Measurements from ENCODE around the gene STK10.

DNA sequence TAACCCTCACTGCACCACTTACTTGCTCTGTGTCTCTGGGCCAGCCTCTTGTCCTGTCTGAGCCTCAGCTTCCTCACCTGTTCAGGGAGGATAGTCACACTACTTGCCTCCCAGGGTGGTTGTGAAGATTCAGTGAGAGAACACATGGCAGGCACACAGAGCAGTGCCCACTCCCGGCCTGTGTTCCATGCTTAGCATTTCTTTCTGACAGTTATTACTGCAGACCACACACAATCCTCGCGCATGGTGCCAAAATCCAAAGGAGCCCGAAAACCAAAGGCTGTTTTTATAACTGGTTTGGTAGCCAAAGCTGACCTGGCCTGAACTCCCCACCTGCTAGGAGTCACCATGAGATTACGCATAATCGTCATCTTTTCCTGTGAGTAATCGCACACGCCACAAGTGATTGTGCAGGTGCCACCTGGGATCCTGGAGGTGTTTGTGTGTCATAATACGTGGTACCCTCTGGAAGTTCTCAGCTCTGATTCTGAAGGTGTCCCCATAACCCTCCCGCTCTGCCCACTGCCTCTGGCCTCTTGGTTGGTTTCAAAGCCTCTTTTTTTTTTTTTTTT lies 97.0 kb downstream of the STK10 start:
- no peak for TF ChIP-seq CTCF (IDR thresholded peaks at IDR 0.05; ENCODE audit: insufficient read depth, low read length)
- no peak for TF ChIP-seq POLR2AphosphoS5 (IDR thresholded peaks at IDR 0.05; ENCODE audit: low read depth)
- no peak for TF ChIP-seq SPI1 (IDR thresholded peaks at IDR 0.05; ENCODE audit: borderline replicate concordance, low read depth)
- TF ChIP-seq, protein P1, sequence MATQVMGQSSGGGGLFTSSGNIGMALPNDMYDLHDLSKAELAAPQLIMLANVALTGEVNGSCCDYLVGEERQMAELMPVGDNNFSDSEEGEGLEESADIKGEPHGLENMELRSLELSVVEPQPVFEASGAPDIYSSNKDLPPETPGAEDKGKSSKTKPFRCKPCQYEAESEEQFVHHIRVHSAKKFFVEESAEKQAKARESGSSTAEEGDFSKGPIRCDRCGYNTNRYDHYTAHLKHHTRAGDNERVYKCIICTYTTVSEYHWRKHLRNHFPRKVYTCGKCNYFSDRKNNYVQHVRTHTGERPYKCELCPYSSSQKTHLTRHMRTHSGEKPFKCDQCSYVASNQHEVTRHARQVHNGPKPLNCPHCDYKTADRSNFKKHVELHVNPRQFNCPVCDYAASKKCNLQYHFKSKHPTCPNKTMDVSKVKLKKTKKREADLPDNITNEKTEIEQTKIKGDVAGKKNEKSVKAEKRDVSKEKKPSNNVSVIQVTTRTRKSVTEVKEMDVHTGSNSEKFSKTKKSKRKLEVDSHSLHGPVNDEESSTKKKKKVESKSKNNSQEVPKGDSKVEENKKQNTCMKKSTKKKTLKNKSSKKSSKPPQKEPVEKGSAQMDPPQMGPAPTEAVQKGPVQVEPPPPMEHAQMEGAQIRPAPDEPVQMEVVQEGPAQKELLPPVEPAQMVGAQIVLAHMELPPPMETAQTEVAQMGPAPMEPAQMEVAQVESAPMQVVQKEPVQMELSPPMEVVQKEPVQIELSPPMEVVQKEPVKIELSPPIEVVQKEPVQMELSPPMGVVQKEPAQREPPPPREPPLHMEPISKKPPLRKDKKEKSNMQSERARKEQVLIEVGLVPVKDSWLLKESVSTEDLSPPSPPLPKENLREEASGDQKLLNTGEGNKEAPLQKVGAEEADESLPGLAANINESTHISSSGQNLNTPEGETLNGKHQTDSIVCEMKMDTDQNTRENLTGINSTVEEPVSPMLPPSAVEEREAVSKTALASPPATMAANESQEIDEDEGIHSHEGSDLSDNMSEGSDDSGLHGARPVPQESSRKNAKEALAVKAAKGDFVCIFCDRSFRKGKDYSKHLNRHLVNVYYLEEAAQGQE (IDR thresholded peaks at IDR 0.05; ENCODE audit: insufficient replicate concordance, low read depth), result no peak
- TF ChIP-seq GABPA (IDR thresholded peaks at IDR 0.05; ENCODE audit: low read depth), result no peak
